GM20000 (cell line): ENCODE measurements around the gene ZNF385C.

Source experiments
- DNase-seq: peaks from one replicate; pipeline ENCODE4 v3.0.0; 2012; ENCODE audit warnings: low spot score
- CTCF ChIP-seq: IDR thresholded peaks from 2 replicates; pipeline ENCODE4 v1.5.1; 2012; ENCODE audit warnings: mild to moderate bottlenecking, control low read depth; ENCODE audit errors: extremely low read depth, missing control alignments

Gene ZNF385C

GRCh38 chr17:42056635-42057034 is 41.6 kb downstream of the ZNF385C start:
- TF ChIP-seq CTCF: no peak
- DNase-seq: no peak

DNA sequence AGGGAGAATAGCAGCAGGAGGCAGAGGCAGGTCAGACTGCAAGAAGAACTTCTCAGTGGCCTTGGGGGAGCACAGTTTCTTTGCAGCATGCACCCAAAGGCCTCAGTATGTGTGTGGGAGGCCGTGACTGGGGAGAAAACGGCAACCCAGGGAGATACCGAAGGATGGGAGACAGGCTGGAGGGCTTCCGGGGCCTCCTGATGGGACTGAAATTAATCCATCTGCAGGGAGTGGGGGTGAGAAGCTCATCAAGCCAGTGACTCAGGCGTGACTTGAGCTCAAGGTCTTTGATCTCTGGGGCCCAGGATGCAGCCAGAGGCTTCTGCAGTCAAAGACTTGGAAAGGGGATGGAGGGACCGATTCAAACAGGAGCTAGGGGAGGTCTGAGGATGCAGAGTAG is 42.8 kb downstream of the ZNF385C start:
- DNase-seq: no peak
- no peak for TF ChIP-seq CTCF

DNA sequence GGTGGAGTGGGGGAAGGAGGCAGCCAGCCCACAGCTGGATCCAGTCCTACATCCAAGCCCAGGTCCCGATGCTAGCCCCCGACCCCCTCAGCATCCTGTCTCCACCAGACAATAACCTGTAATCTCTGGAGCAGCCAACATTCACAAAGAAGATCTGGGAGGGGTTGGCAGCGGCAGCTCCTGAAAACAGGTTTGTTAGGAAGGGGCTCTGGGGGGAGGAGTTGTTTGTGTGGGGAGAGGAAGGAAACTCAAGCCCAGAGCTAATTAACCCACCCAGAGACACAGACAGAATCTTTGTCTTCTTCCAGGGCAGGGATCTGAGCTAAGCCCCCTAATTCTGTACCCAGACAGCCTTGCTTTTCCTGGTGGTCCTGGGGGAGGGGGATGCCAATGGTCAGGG is 43.2 kb downstream of the ZNF385C start:
- no peak for DNase-seq
- no peak for TF ChIP-seq CTCF

GRCh38 chr17:42053731-42054500 is 44.4 kb downstream of the ZNF385C start:
- no peak for TF ChIP-seq CTCF

GRCh38 chr17:42052346-42052877 is 45.9 kb downstream of the ZNF385C start:
- TF ChIP-seq CTCF: no peak

More at GRCh38 chr17:42053731-42054500, 44.4 kb downstream of the ZNF385C start:
- DNase-seq: no peak

DNA sequence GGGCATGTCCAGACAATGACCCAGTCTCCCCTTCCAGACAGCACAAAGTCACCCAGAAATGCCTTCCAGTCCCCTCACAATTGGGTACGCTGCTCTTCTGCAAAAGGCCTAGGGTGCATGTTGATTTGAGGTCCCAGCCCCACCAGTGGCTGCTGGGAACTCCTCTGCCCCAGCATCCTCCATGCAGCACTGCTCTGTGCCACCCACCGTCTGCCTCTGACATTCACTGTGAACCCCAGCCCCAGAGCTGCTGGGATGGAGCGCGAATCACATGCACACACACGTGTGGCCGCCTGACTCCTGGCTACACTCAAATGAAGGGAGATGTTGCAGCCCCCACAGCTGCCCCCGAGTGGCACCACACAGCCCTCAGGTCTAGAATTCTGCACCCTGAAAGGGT is 46.6 kb downstream of the ZNF385C start:
- TF ChIP-seq CTCF: no peak
- DNase-seq: no peak

More at GRCh38 chr17:42052346-42052877, 45.9 kb downstream of the ZNF385C start:
- DNase-seq: no peak

DNA sequence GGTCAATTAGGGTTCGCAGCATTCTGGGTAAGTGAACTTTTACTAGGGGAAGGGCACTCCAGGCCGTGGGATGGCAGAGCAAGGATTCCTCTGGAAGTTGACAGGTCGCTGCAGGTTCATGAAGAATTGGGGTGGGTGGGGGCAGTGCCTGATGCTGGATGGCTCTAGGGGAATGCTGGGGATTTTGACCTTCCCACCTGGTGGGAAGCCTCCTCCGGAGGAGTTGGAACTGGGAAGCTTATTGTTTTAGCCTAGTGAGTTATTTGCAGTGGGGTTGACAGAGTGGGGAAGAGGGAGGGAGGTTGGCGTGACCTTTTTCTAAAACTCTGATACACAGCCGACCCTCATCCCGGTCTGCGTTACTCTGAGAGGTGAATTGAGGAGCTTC is 47.3 kb downstream of the ZNF385C start:
- DNase-seq: no peak

More for the DNA sequence above, 47.3 kb downstream of the ZNF385C start:
- no peak for TF ChIP-seq CTCF
